Keratinocyte (primary cell): ENCODE measurements around the gene NT5C3A. TPM values are rescaled to one million over a fixed set of nuclear protein-coding genes. Genes with fewer than 3 reads are reported as not detected.

ENCODE experiments used
- DNase-seq: peaks from one replicate; pipeline ENCODE4 v3.0.0-alpha.2; 2011; ENCODE audit warnings: low read depth, missing footprints, low spot score
- FAIRE-seq: peaks from 2 replicates; lab custom pipeline; 2011; peaks lifted over from hg19 to GRCh38; lab: Jason Lieb, UNC
- H2AFZ ChIP-seq: 2 replicates; pipeline ENCODE4 v1.6.0; 2012; ENCODE audit warnings: low read length, control low read depth, inconsistent platforms; ENCODE audit not compliant: control insufficient read depth
- H3K27ac ChIP-seq: 2 replicates; pipeline ENCODE4 v1.5.1; 2011; ENCODE audit warnings: low read length; ENCODE audit not compliant: control insufficient read depth, insufficient read depth
- H3K27me3 ChIP-seq: 3 replicates; pipeline ENCODE4 v1.6.0; 2011; ENCODE audit warnings: low read length; ENCODE audit not compliant: control insufficient read depth, insufficient read depth; ENCODE audit errors: extremely low read depth
- H3K36me3 ChIP-seq, 2 experiments: 2 replicates in 1 of 2; 3 replicates in 1 of 2; pipeline ENCODE4 v1.5.1; 2011; ENCODE audit warnings: low read length in 2 of 2, mild to moderate bottlenecking in 1 of 2; ENCODE audit not compliant: control insufficient read depth in 2 of 2, insufficient read depth in 2 of 2; ENCODE audit errors: extremely low read depth in 1 of 2
- H3K4me1 ChIP-seq: 3 replicates; pipeline ENCODE4 v1.5.1; 2011; ENCODE audit warnings: low read length; ENCODE audit not compliant: control insufficient read depth, insufficient read depth; ENCODE audit errors: extremely low read depth
- H3K4me2 ChIP-seq: 3 replicates; pipeline ENCODE4 v1.6.0; 2011; ENCODE audit warnings: low read depth, low read length; ENCODE audit not compliant: control insufficient read depth, insufficient read depth; ENCODE audit errors: extremely low read depth
- H3K4me3 ChIP-seq, 3 experiments: fragments of 200-600 bp in 1 of 3; sonication (generic) in 1 of 3; 2 replicates in 2 of 3; 3 replicates in 1 of 3; pipeline ENCODE4 v1.5.1; 2011 to 2016; ENCODE audit warnings: low read length in 3 of 3, mild to moderate bottlenecking in 3 of 3, control low read depth in 2 of 3, inconsistent platforms in 1 of 3, low read depth in 1 of 3, mixed read lengths in 1 of 3, mixed run types in 1 of 3, moderate library complexity in 1 of 3; ENCODE audit not compliant: control insufficient read depth in 2 of 3, insufficient read depth in 2 of 3; ENCODE audit errors: extremely low read depth in 1 of 3
- H3K79me2 ChIP-seq: 2 replicates; pipeline ENCODE4 v1.6.0; 2012; ENCODE audit warnings: low read length; ENCODE audit not compliant: control insufficient read depth, insufficient read depth
- H3K9ac ChIP-seq: 3 replicates; pipeline ENCODE4 v1.6.0; 2011; ENCODE audit warnings: low read length; ENCODE audit not compliant: control insufficient read depth, insufficient read depth; ENCODE audit errors: extremely low read depth
- H3K9me1 ChIP-seq: 3 replicates; pipeline ENCODE4 v1.6.0; 2011; ENCODE audit warnings: low read length; ENCODE audit not compliant: control insufficient read depth, insufficient read depth; ENCODE audit errors: extremely low read depth
- H3K9me3 ChIP-seq: 2 replicates; pipeline ENCODE4 v1.5.1; 2012; ENCODE audit warnings: low read depth, low read length; ENCODE audit not compliant: control insufficient read depth
- H4K20me1 ChIP-seq: 3 replicates; pipeline ENCODE4 v1.6.0; 2011; ENCODE audit warnings: low read length; ENCODE audit not compliant: control insufficient read depth, insufficient read depth; ENCODE audit errors: extremely low read depth
- CTCF ChIP-seq, 3 experiments: IDR thresholded peaks in 1 of 3; conservative IDR thresholded peaks in 1 of 3; optimal IDR thresholded peaks in 1 of 3; 2 replicates in 2 of 3; 3 replicates in 1 of 3; pipeline versions ENCODE3 to v1.5.1; 2011; ENCODE audit warnings: low read length in 3 of 3, mild to moderate bottlenecking in 3 of 3, moderate library complexity in 2 of 3, control low read depth in 1 of 3, inconsistent platforms in 1 of 3; ENCODE audit not compliant: insufficient read depth in 2 of 3; ENCODE audit errors: extremely low read depth in 1 of 3
- EZH2 ChIP-seq: IDR thresholded peaks from one replicate; pipeline ENCODE4 v1.6.1; 2012; ENCODE audit warnings: inconsistent platforms, mild to moderate bottlenecking, low read length, moderate library complexity
- dilution Hi-C: fragments of 300-500 bp; cut with MboI; formaldehyde crosslinking; loops from one replicate; pipeline ENCODE4 v1.7.0; 2020; ENCODE audit warnings: low sequenced_read_pairs; ENCODE audit not compliant: extremely low pct_ligation_motif_present
- polyA plus RNA-seq, 5 experiments: library from polyadenylated mRNA; depleted of rRNA in 3 of 5; stranded (reverse) in 3 of 5; stranded (forward) in 1 of 5; unstranded in 1 of 5; fragments of >200 nt; gene quantifications; 1 replicate in 1 of 5; 2 replicates in 3 of 5; 3 replicates in 1 of 5; pipeline versions ENCODE4 v1.2.1 to v1.2.3, GENCODE V29; 2011 to 2012; ENCODE audit warnings: missing spikeins in 2 of 5, low read depth in 1 of 5, low replicate concordance in 1 of 5

The NT5C3A gene
- polyA plus RNA-seq, 1 donor (not counting 4 experiments of a cell fraction or from before 2014, with no cell fraction given), result 30.5 TPM

GRCh38 chr7:33035776-33036175, 26.8 kb downstream of the NT5C3A start:
- Histone ChIP-seq H3K79me2 (peaks cover 56% of the 10 kb centered on the region), H3K9me3 (no peaks in the 10 kb centered on the region), H3K36me3 (no peaks in the 10 kb centered on the region), H3K9me1 (no peaks in the 10 kb centered on the region), H3K4me3 (no peak overlapping the region), H4K20me1 (no peaks in the 10 kb centered on the region), H3K9ac (no peak overlapping the region), H3K4me2 (no peak overlapping the region), H2AFZ (no peak overlapping the region), H3K27me3 (no peaks in the 10 kb centered on the region), H3K27ac (no peak overlapping the region), H3K4me1 (peaks cover 4% of the 10 kb centered on the region)
- TF ChIP-seq CTCF (optimal IDR thresholded peaks at IDR 0.05 in 1 of 3, IDR thresholded peaks at IDR 0.05 in 1 of 3, conservative IDR thresholded peaks at IDR 0.05 in 1 of 3; ENCODE audit: extremely low read depth in 1 of 3, insufficient read depth in 2 of 3, low read length in 3 of 3) (no peak), EZH2 (no peak)
- dilution Hi-C loops, result no loop called here
- FAIRE-seq (no peak), DNase-seq (no peak)

- Histone ChIP-seq H3K36me3 (peaks cover 1 to 7% of the 10 kb centered on the region in 2 experiments), H3K4me1 (no peaks in the 10 kb centered on the region), H3K4me2 (no peak overlapping the region), H3K4me3 (no peak overlapping the region), H3K9me1 (no peaks in the 10 kb centered on the region), H3K27ac (no peak overlapping the region), H3K79me2 (no peaks in the 10 kb centered on the region), H3K27me3 (no peaks in the 10 kb centered on the region), H4K20me1 (no peaks in the 10 kb centered on the region), H3K9me3 (no peaks in the 10 kb centered on the region), H2AFZ (no peak overlapping the region), H3K9ac (no peak overlapping the region)
- dilution Hi-C loops, result no loop called here
- TF ChIP-seq CTCF (optimal IDR thresholded peaks at IDR 0.05 in 1 of 3, IDR thresholded peaks at IDR 0.05 in 1 of 3, conservative IDR thresholded peaks at IDR 0.05 in 1 of 3; ENCODE audit: extremely low read depth in 1 of 3, insufficient read depth in 2 of 3, low read length in 3 of 3) (no peak), EZH2 (no peak)
- DNase-seq (no peak), FAIRE-seq (no peak)
Measured at GRCh38 chr7:33024189-33024757, 38.3 kb downstream of the NT5C3A start.
